Measurements from ENCODE around the gene EEIG1.
"Not testable (repeated sequence)": the region's sequence is repeated elsewhere in the genome, so short reads cannot be mapped to it uniquely, and the experiment has no call there.

Gene EEIG1

DNA sequence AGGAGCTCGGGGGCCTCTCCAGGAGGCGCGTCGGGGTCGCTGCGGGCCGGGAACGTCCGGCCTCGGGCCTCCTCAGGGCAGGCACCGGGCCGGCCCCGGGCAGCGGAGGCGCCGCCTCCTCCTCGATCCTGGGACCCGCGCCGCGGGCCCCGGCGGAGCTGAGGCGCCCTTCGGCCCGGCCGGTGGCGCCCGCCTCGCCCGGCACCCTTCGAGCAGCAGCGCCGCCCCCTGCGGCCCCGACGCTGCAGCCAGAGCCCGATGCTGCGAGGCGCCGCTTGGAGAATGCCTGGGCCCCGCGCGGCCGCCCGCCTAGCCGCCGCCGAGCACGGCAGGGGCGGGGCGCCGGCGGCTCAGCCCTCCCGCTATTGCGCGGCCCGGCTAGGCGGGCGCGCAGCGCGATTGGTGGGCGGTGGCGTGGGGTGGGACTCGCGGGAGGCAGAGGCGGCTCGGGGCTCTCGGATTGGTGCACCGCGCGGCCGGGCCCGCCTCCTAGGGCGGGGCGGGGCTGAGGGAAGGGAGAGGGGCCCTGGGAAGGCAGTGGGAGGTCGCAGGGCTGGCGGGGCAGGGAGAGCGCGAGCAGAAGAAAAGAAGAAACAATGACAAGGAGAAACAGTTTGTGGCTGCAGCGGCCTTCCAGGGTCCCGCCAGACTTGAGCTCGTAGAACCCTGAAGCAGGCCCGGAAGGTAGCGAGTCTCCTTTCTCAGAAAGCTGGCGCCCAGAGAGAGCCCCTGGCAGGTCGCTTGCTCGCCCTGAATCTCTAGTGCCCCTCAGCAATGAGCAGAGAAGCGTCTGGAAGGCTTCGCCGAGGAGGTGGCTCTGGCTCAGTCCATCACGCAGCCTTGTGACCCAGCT is at the start of gene EEIG1:
Gene EEIG1 (minus strand): TSS at position 284 of the 853 bp plus-strand sequence. CDS start 852 bp downstream, outside the sequence.
- DNase-seq, result peak; percentile 99

DNA sequence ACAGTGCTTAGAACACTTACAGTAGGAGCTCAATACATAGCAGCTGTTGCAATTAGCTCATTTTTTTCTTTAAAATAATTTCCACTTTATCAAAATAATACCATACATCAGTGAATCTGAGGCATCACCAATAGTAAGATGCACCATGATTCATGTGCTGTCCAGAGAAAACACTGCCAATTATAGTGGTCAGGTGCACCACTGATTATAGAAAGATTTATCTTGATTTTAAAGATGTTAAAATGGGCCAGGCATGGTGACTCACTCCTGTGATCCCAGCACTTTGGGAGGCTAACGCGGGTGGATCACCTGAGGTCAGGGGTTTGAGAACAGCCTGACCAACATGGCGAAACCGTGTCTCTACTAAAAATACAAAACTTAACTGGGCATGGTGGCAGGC is 46.9 kb upstream of the EEIG1 start:
- no peak for DNase-seq

DNA sequence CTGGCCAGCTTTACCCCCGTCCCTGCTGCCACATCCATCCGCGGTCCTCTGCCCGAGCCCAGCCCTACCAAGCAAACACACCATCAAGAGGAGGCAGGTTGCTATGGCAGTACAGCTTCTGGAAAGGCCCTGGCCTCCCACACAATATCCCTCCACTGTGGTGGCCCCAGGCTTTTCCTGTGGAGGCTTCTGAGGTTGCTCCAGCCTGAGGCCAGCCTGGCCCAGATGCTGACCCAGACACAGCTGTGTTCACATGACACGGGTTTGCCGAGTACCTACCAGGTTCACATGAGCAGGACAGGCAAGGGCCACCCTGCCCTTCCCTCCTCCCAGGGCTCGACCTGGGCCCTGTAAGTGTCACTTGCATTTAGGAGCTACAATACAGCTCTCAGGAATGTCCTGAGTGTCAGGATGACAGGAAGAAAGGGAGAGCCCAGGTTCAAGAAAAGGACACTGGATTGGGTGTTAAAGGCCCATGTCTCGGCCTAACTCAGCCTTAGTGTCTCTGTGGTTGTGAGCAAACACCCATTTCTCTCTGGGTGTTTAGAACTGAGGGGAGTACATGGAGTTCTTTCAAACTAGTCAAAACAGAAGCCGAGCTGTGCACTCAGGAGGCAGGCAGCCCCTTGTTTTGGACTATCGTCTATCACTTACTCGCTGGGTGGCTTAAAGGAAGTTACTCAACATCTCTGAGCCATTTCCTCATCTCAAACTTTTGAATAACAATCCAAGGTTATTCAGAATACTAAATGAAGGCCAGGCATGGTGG is 46.2 kb upstream of the EEIG1 start:
- no peak for DNase-seq

DNA sequence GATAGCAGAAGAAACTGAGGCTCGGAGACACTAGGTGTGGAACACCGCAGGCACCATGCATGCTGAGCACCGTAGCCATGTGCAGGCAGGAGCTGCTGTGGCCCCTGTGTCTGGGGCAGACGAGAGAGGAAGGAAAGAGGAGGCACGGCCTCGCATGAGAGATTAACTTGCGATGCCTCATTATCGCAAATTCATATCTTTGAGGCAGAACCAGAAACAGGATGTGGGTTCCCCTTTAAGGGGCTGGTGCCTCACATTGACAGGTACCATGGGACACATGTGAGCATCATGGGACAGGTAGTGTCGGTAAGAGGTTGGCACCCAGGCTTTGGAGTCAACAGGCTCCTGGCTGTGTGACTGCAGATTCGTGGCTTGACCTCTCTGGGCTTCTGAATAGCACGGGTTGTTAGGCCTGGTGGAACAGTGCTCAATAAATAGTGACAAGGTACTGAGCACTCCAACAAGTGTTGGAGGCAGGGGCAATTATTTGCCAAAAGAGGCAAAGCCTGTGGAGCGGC is 45.5 kb upstream of the EEIG1 start:
- no peak for DNase-seq

DNA sequence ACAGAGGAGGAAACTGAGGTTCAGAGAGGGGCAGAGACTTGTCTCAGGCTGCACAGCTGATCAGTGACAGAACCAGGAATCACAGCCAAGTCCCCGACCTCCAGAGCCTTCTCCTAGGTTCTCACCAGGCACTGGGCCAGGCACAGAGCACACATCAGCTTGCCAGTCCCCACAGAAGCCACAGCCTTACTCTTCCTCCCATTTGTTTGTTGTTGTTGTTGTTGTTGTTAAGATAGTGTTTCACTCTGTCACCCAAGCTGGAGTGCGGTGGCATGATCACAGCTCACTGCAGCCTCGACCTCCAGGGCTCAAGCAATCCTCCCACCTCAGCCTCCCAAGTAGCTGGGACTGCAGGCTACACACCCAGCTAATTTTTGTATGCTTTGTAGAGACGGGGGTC is 44.9 kb upstream of the EEIG1 start:
- no peak for DNase-seq

DNA sequence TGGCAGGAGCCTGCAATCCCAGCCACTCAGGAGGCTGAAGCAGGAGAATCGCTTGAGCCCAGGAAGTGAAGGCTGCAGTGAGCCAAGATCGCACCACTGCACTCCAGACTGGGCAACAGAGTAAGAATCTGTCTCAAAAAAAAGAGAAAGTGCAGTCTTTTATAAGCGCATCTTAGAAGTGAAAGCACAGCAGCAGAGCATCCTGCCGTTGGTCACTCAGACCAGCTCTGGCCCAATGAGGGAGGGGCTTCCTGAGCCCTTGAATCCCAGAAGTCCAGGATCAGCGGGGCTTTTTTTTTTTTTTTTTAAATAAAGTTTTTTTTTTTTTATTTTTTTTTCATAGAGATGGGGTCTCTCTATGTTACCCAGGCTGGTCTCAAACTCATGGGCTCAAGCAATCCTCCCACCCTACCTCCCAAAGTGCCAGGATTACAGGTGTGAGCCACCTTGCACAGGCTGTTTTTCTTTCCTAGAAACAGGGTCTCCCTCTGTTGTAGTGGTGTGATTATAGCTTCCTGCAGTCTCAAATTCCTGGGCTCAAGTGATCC is 44.0 kb upstream of the EEIG1 start:
- DNase-seq, result no peak

DNA sequence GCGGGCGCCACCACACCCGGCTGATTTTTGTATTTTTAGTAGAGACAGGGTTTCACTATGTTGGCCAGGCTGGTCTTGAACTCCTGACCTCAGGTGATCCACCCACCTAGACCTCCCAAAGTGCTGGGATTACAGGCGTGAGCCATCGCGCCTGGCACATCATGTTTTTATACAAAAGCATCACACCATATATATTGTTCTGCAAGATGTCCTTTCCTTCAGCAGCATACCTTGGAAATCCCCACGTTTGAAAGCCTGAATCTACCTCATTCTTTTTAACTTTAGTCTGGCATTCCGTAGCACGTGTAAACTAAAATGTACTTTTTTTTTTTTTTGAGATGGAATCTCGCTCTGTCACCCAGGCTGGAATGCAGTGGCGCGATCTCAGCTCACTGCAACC is 42.9 kb upstream of the EEIG1 start:
- DNase-seq, result not testable (repeated sequence)

DNA sequence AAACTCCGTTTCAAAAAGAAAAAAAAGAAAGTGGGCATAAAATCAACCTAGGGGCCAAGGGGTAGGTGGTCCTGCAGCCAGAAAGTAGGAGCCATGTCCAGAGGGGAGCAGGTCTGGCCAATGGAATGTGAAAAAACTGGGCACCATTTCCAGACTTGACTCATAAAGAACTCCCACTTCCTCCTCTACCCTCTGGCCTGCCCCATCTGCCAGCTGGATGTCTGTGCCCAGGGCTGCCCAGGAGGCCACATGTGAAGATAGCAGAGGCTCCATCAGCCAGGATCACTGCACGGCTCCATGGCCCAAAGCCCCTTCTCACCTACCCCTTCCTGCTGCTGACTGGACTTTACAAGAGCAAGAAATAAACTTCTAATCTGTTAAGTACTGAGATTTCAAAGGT is 42.1 kb upstream of the EEIG1 start:
- DNase-seq, result no peak

DNA sequence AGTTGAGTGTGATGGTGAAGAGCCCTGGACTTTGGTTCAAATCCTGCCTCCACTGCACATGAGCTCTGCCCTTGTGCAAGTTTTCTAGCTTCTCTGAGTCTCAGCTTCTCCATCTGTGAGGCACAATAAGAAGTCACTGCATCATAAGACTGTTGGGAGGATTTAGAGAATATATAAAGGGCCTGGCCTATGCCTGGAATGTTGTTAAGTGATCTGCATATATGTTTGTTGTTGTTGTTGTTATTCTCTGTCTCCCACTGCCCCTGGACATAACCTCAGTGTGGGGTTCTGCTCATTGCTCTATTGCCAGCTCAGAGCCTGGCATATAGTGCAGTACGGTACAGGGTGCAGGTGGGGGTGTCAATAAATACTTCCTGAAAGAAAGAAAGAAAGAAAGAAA is 40.3 kb upstream of the EEIG1 start:
- no peak for DNase-seq

DNA sequence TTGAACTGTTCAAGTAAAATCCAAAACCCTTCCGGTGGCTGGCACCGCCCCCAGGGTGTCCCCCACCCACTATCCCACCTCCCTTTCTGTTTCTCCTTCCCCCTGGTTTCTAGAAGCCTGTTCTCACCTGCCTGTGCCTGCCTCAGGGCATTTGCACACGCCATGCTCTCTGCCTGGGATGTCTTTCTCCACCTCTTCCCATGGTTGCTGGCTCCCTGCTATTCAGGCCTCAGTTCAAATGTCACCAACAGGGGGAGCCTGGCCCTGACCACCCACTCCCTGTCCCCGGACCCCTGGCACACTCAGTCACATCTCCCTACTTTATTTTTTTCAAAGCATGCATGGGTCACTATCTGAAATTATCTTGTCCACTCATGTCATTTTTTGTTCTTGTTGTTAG is 39.9 kb upstream of the EEIG1 start:
- DNase-seq, result no peak

DNA sequence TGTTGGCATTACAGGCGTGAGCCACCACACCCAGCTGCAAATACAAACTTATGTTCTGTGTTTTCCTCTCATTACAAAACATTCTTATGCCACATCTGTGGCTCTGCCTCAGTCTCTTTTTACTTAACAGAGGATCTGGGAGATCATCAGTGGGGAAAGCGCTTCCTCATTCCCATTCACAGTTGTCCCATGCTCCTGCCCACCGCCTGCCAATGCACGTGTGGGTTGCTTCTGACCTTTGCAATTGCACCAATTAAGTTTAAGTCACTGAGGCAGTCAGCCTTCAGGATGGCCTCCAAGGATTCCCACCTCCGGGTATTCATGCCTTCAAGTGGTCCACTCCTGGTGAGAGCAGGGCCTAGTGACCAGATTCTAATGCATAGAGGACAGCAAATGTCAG is 34.9 kb upstream of the EEIG1 start:
- DNase-seq, result no peak

DNA sequence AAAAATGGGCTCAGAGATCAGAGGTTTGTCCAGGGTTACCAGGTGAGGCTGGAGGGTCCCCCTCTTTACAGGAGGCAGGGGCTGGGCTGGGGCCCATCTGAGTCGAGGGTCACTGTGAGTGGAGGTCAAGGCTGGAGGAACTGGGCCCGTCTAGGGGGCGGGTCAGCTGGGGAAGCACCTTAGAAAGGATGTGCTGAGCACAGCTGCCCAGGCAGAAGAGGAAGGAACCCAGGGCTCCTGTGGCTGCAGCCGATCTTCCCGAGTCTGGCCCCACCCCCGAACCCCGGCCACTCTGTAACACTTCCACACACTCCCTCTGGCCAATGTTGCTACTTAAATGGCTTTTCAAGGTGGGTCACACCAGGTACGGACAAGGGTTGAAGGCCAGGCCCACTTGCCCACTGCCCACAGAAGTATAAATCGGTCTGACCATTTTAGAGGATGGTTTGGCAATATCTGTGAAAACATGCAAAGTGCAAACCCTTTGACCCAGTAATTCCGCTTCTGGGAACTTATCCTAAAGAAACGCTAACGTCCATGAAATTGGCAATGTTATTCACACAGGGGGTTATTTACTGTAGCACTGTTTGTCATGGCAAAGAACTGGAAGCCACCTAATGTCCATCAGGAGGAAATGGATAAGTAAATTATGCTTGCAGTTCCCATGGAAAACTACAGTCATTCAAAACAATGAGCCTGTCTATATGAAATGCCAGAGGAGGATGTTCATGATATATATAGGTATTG is 30.5 kb upstream of the EEIG1 start:
- no peak for DNase-seq

DNA sequence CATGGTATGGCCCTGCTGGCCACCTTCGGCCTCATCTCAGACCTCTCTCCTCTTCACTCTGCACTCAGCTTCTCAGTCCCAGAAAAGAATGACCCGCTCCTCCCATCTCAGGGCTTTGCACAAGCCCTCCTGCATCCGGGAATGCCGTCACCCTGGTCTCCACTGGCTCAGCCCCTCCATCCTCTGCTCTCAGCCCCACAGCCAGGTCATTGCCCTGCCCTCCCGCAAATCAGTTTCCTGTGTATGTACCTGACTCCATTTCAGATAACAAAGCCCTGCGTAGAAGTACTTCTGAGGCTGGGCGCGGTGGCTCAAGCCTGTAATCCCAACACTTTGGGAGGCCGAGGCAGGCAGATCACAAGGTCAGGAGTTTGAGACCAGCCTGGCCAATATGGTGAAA is 28.9 kb upstream of the EEIG1 start:
- DNase-seq, result no peak

DNA sequence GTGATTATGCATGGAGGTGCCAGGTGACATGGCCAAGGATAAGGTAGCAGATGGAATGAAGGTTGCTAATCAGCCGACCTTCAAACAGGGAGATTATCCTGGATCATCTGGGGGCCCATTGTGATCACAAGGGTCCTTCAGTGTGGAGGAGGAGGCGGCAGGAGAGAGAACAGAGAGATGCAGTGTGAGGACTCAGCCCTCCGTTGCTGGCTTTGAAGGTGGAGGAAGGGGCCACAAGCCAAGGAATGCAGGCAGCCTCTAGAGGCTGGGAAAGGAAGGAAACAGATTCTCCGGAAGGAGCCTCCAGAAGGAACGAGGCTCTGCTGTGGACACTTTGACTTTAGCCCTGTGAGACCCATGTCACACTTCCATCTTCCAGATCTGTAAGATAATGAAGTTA is 27.4 kb upstream of the EEIG1 start:
- no peak for DNase-seq

DNA sequence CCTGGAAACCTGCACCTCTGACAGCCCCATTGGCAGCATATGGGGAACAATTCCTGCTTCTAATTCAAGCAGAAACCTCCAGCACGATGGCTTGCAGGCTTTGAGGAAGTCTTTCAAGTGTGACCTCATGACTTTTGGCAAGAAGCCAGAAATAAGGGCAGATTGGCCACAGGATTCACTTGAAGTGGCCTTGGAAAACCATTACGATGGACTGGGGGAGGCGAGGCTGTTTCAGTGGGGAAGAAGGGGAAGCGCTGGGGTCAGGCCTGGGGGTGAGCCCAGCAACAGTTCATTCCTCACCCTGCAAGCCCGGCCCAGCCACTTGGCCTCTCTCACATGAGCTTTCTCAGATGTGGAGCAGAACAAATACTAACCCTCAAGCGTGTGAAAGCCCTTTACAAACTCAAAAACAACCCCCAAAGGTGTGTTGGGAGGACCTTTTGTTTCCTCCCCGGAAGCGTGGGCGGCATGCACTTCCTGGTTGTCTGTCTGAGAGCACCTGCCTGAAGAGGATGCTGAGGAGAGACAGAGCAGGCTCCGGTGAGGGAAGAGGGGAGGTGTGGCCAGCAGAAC is 26.9 kb upstream of the EEIG1 start:
- DNase-seq, result no peak

DNA sequence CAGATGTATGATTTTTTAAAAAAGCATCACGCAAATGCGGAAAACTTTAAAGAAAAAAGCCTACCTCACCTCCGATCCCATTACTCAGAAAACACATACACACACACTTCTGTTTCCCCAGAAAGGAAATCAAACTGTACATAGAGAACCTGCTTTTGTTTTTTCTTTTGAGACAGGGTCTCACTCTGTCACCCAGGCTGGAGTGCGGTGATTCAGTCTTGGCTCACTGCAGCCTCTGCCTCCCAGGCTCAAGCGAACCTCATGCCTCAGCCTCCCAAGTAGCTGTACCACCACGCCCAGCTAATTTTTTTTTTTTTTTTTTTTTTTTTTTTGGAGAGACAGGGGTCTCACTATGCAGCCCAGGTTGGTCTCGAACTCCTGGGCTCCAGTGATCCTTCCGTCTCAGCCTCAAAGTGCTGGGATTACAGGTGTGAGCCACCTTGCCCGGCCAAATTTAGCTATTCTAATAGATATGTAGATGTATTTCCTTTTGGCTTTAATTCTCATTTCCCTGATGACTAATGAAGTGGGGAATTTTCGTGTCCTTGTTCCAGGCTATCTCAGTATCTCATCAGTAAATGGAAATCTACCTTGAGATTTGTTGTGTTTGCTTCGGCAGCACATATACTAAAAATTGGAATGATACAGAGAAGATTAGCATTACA is 25.7 kb upstream of the EEIG1 start:
- no peak for DNase-seq

DNA sequence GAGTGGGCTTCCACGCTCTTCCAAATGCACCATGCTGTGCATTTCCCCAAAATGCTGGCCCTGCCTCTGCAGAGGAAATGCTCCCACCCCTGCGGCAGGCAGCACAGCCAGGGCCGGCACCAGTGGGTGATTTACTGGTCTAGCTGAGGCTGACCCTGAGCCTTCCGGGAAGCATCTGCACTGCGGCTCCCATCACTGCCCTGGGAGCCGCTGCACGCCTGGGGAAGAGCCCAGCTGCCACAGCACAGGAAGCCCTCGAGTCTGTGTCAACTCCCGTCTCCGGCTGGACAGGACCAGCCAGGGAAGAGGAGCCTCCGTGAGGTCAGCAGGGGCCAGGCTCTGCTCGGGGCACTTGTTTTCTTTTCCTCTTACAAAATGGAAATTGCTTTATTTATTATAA is 25.1 kb upstream of the EEIG1 start:
- no peak for DNase-seq

DNA sequence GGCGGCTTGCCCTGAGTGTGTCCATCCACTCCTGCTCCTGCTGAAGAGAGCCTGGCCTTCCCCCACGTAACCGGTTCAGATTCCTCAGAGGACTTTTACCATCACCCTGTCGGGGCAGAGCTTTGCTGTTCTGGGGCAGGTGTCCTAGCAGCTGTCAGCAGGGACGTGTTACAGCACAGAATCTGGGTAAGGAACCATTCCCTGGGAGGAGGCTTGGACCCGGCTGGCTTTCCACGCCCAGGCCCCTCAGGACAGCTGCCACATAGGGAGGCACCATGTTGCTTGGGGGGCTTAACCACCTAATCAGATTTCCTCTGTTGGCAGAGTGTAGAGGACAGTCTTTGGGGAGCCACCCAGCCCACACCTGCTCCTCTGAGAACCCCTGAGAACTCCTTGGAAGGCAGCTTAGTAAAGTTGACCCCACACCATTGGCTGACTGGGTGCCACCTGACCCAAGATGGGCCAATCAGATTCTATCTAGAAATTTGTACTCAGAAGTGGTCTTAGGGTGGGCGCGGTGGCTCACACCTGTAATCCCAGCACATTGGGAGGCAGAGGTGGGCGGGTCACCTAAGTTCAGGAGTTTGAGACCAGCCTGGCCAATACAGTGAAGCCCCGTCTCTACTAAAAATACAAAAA is 23.3 kb upstream of the EEIG1 start:
- DNase-seq, result no peak

DNA sequence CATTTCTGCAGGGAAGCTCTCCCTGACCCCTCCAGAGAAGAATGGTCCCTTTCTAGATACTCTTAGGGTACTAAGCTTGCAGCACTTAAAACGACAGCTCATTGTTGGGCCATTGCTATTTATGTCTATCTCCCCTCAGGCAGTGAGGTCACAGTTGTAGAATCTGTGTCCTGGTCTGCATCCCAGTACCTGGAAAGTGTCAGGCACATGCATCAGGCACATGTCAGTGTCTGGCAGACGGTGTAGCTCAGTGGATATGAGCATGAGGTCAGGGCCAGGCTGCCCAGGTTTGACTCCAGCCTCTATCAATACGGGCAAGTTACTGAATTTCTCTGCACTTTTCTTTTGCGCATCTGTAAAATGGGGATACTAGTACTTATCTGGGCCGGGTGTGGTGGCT is 22.2 kb upstream of the EEIG1 start:
- no peak for DNase-seq

DNA sequence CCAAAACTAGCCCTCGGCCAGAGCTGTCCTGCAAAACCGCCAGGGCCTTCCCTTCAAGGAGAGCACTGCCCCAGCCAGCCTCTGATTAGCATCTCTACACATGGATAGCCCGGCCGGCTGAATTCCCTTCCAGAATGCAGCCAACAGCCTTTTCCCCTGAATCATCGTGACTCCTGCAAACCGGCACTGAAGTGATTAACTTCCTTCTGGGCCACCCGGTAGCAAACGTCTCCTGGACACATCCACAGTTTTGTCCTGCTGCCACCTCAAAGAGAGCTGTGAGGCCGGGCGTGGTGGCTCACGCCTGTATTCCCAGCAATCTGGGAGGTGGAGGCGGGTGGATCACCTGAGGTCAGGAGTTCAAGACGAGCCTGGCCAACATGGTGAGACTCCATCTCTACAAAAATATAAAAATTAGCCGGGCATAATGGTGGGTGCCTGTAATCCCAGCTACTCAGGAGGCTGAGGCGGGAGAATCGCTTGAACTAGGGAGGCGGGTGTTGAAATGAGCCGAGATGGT is 21.1 kb upstream of the EEIG1 start:
- no peak for DNase-seq

DNA sequence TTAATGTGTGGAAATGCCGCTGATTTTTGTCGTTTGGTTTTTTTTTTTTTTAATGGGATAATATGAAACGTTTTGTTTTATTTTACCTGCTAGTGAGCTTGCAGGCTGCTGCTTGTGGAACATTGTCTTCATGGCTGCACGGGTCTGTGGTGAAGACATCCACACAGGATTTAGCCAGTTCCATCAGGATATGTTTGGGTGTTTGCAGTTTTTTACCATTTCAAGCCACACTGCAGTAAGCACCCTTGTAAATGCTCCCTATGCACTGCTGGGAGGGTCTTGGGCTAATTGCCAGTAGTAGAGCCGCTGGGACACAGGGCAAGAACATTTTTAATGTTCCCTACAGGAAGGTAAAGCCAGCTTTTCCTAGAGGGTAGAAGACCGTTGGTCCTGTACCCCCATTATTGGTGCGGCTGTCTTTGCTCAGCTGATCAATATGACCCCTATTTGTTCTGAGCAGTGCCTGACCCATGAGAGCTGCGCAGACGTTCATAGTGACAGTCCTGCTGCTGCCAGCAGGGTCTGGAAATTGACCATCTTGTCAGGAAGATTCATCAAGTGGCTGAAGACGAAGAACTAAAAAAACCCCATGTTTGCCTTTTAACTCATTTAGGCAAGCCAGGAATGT is 20.5 kb upstream of the EEIG1 start:
- DNase-seq, result no peak
